SK-N-SH (cell line): ENCODE data around the gene CHSY3. TPM values are rescaled to one million over a fixed set of nuclear protein-coding genes. Genes with fewer than 3 reads are reported as not detected.

Source experiments
- CTCF ChIA-PET: fragments of 300-600, 350-600 bp; formaldehyde crosslinking; extraction: SDS; loops from one replicate; lab custom pipeline; 2021; lab: Yijun Ruan, JAX
- POLR2A ChIA-PET: fragments of 350-600 bp; sonication (Branson Sonifier 250); formaldehyde crosslinking; extraction: SDS; loops from one replicate; lab custom pipeline; 2020; ENCODE audit warnings: antibody characterized with exemption, inconsistent platforms; lab: Yijun Ruan, JAX
- DNase-seq: peaks from one replicate; pipeline ENCODE4 v3.0.0; 2012
- H2AFZ ChIP-seq: fragments of 200-600 bp; sonication (generic); 2 replicates; pipeline ENCODE4 v1.8.1; 2016; ENCODE audit warnings: antibody characterized with exemption, mild to moderate bottlenecking, low read depth
- H3F3A ChIP-seq: fragments of 200-600 bp; sonication (generic); replicated peaks from 2 replicates; pipeline ENCODE3; 2016; ENCODE audit warnings: antibody characterized with exemption, mild to moderate bottlenecking; ENCODE audit not compliant: insufficient read depth
- H3K27ac ChIP-seq, 2 experiments: fragments of 200-500 bp in 1 of 2; fragments of 200-600 bp in 1 of 2; sonication (Bioruptor generic) in 1 of 2; sonication (generic), shearing (Covaris generic) in 1 of 2; 2 replicates each; pipeline versions ENCODE4 v1.5.1 to v1.6.1; 2014 to 2016; ENCODE audit warnings: low read depth in 2 of 2, inconsistent platforms in 1 of 2, low read length in 1 of 2, mild to moderate bottlenecking in 1 of 2, mixed read lengths in 1 of 2
- H3K27me3 ChIP-seq: fragments of 200-600 bp; sonication (generic), shearing (Covaris generic); 2 replicates; pipeline ENCODE4 v1.6.1; 2016; ENCODE audit warnings: mixed run types; ENCODE audit not compliant: insufficient read depth
- H3K36me3 ChIP-seq, 2 experiments: fragments of 200-500 bp in 1 of 2; fragments of 200-600 bp in 1 of 2; sonication (Bioruptor generic) in 1 of 2; sonication (generic) in 1 of 2; replicated peaks in 1 of 2; 2 replicates each; pipeline versions ENCODE3 to v1.5.1; 2014 to 2016; ENCODE audit warnings: low read length in 1 of 2, mild to moderate bottlenecking in 1 of 2; ENCODE audit not compliant: insufficient read depth in 2 of 2, control insufficient read depth in 1 of 2
- H3K4me1 ChIP-seq, 2 experiments: fragments of 200-500 bp in 1 of 2; fragments of 200-600 bp in 1 of 2; sonication (Bioruptor generic) in 1 of 2; sonication (generic), shearing (Covaris generic) in 1 of 2; 2 replicates each; pipeline versions ENCODE4 v1.5.1 to v1.6.1; 2014 to 2016; ENCODE audit warnings: low read depth in 1 of 2, low read length in 1 of 2, mixed run types in 1 of 2; ENCODE audit not compliant: insufficient read depth in 2 of 2, control insufficient read depth in 1 of 2
- H3K4me2 ChIP-seq: fragments of 200-600 bp; sonication (generic), shearing (Covaris generic); 2 replicates; pipeline ENCODE4 v1.6.1; 2017; ENCODE audit warnings: mixed run types
- H3K4me3 ChIP-seq, 2 experiments: fragments of 200-500 bp in 1 of 2; fragments of 200-600 bp in 1 of 2; sonication (Bioruptor generic) in 1 of 2; sonication (generic), shearing (Covaris generic) in 1 of 2; 2 replicates each; pipeline versions ENCODE4 v1.5.1 to v1.8.1; 2014 to 2016; ENCODE audit warnings: low read depth in 2 of 2, inconsistent platforms in 1 of 2, low read length in 1 of 2, mild to moderate bottlenecking in 1 of 2, mixed read lengths in 1 of 2, moderate library complexity in 1 of 2
- H3K79me2 ChIP-seq: fragments of 200-600 bp; sonication (generic); 2 replicates; pipeline ENCODE4 v1.8.1; 2017; ENCODE audit warnings: mild to moderate bottlenecking; ENCODE audit not compliant: insufficient read depth
- H3K9ac ChIP-seq: fragments of 200-600 bp; sonication (generic); 2 replicates; pipeline ENCODE4 v1.6.1; 2017; ENCODE audit warnings: mixed run types
- H3K9me2 ChIP-seq: fragments of 200-600 bp; sonication (generic); 2 replicates; pipeline ENCODE4 v1.6.1; 2017; ENCODE audit warnings: mixed run types
- H3K9me3 ChIP-seq: fragments of 200-600 bp; sonication (generic); 2 replicates; pipeline ENCODE4 v1.6.1; 2017; ENCODE audit warnings: mixed run types, mild to moderate bottlenecking, moderate library complexity
- H4K20me1 ChIP-seq: fragments of 200-600 bp; sonication (generic); 2 replicates; pipeline ENCODE4 v1.6.1; 2017; ENCODE audit warnings: mild to moderate bottlenecking, mixed run types; ENCODE audit not compliant: insufficient read depth
- CHD2 ChIP-seq: fragments of 150-350 bp; IDR thresholded peaks from 2 replicates; pipeline ENCODE4 v1.6.1; 2018; ENCODE audit warnings: low read length; ENCODE audit not compliant: partially characterized antibody
- EZH2phosphoT487 ChIP-seq: fragments of 200-600 bp; sonication (generic); IDR thresholded peaks from 2 replicates; pipeline ENCODE4 v1.6.1; 2017; ENCODE audit warnings: low read depth, mixed run types, mild to moderate bottlenecking, antibody characterized with exemption, moderate library complexity, borderline replicate concordance
- FOSL2 ChIP-seq: IDR thresholded peaks from 2 replicates; pipeline ENCODE4 v1.4.0; 2012; ENCODE audit warnings: low read depth, mild to moderate bottlenecking, moderate library complexity, borderline replicate concordance
- GABPA ChIP-seq: IDR thresholded peaks from 2 replicates; pipeline ENCODE4 v1.4.0; 2012; ENCODE audit warnings: low read depth, mild to moderate bottlenecking
- GATA2 ChIP-seq: sonication (generic); formaldehyde crosslinking; IDR thresholded peaks from 2 replicates; pipeline ENCODE4 v1.5.0; 2020; ENCODE audit warnings: mild to moderate bottlenecking, missing genetic modification reagents
- JUND ChIP-seq: IDR thresholded peaks from 2 replicates; pipeline ENCODE4 v1.4.0; 2012
- MEF2A ChIP-seq: IDR thresholded peaks from 2 replicates; pipeline ENCODE4 v1.4.0; 2012; ENCODE audit warnings: low read depth, borderline replicate concordance
- NRF1 ChIP-seq: IDR thresholded peaks from 2 replicates; pipeline ENCODE4 v1.6.1; 2012; ENCODE audit warnings: low read depth, mild to moderate bottlenecking, low read length
- PBX3 ChIP-seq: IDR thresholded peaks from 2 replicates; pipeline ENCODE4; 2012
- POLR2AphosphoS5 ChIP-seq: IDR thresholded peaks from 2 replicates; pipeline ENCODE4 v1.6.1; 2012; ENCODE audit warnings: low read depth, low read length
- RCOR1 ChIP-seq: fragments of 150-350 bp; IDR thresholded peaks from 2 replicates; pipeline ENCODE4 v1.6.1; 2017; ENCODE audit warnings: antibody characterized with exemption, low read length
- REST ChIP-seq: IDR thresholded peaks from 2 replicates; pipeline ENCODE4 v1.6.1; 2012; ENCODE audit warnings: mild to moderate bottlenecking, low read depth, low read length, moderate library complexity
- RFX5 ChIP-seq: IDR thresholded peaks from 2 replicates; pipeline ENCODE4 v1.6.1; 2012; ENCODE audit warnings: mild to moderate bottlenecking, improper control_type of control experiment, low read length
- RXRA ChIP-seq: IDR thresholded peaks from 2 replicates; pipeline ENCODE4 v1.4.0; 2012; ENCODE audit warnings: low read depth, mild to moderate bottlenecking, borderline replicate concordance
- SIN3A ChIP-seq: IDR thresholded peaks from 2 replicates; pipeline ENCODE4 v1.6.1; 2012; ENCODE audit warnings: low read depth, mild to moderate bottlenecking, low read length, moderate library complexity, borderline replicate concordance
- SMC3 ChIP-seq: IDR thresholded peaks from 2 replicates; pipeline ENCODE4 v1.6.1; 2012; ENCODE audit warnings: low read depth, low read length, improper control_type of control experiment
- YY1 ChIP-seq: IDR thresholded peaks from 2 replicates; pipeline ENCODE4 v1.4.0; 2012; ENCODE audit warnings: low read depth, mild to moderate bottlenecking
- WGBS: methylation state at CpG from one replicate; pipeline ENCODE4 v1.1.6; 2017; ENCODE audit warnings: low lambda C conversion rate; 5-methylcytosine and 5-hydroxymethylcytosine counted together
- polyA plus RNA-seq, 3 experiments: library from polyadenylated mRNA; depleted of rRNA; stranded (reverse); fragments of >200 nt; gene quantifications; 2 replicates each; pipeline ENCODE4 v1.2.3, GENCODE V29; 2012
- TF ChIP-seq, protein P1 (sequence below): fragments of 150-350 bp; IDR thresholded peaks from 2 replicates; pipeline ENCODE4 v1.6.1; 2017; ENCODE audit warnings: antibody characterized with exemption, low read length, low read depth, borderline replicate concordance
- TF ChIP-seq, protein P2 (sequence below): IDR thresholded peaks from 2 replicates; pipeline ENCODE4 v1.4.0; 2012; ENCODE audit warnings: low read depth

The CHSY3 gene
- polyA plus RNA-seq, 1 of the 3 experiments (the other 2 are of a cell fraction): not detected

- H3F3A ChIP-seq: no peaks in the 10 kb centered on the region
These were observed 47.1 kb upstream of the CHSY3 start for GRCh38 chr5:129857116-129857515.

More at GRCh38 chr5:129857116-129857515, 47.1 kb upstream of the CHSY3 start:
- H4K20me1 ChIP-seq: no peaks in the 10 kb centered on the region
- H3K9ac ChIP-seq: no peak overlapping the region
- 0% methylated on average over 1 of the region's 1 CpG for WGBS
- H3K36me3 ChIP-seq: no peaks in the 10 kb centered on the region
- POLR2A ChIA-PET: no interaction called here
- H3K9me3 ChIP-seq: no peaks in the 10 kb centered on the region
- H2AFZ ChIP-seq: no peak overlapping the region
- H3K27me3 ChIP-seq: peaks cover 4% of the 10 kb centered on the region; the same call in 1 of the 2 replicates
- no peak for DNase-seq
- no peak overlapping the region for H3K27ac ChIP-seq
- H3K4me1 ChIP-seq: no peaks in the 10 kb centered on the region
- CTCF ChIA-PET: no interaction called here
- TF ChIP-seq GABPA (no peak), GATA2 (no peak), PBX3 (no peak), MEF2A (no peak), RXRA (no peak), SIN3A (no peak), EZH2phosphoT487 (no peak), RFX5 (no peak), JUND (no peak), YY1 (no peak), SMC3 (no peak), RCOR1 (no peak), CHD2 (no peak), NRF1 (no peak), REST (no peak), FOSL2 (no peak), POLR2AphosphoS5 (no peak)
- TF ChIP-seq, protein P1, sequence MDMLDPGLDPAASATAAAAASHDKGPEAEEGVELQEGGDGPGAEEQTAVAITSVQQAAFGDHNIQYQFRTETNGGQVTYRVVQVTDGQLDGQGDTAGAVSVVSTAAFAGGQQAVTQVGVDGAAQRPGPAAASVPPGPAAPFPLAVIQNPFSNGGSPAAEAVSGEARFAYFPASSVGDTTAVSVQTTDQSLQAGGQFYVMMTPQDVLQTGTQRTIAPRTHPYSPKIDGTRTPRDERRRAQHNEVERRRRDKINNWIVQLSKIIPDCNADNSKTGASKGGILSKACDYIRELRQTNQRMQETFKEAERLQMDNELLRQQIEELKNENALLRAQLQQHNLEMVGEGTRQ: no peak
- TF ChIP-seq, protein P2, sequence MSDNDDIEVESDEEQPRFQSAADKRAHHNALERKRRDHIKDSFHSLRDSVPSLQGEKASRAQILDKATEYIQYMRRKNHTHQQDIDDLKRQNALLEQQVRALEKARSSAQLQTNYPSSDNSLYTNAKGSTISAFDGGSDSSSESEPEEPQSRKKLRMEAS: no peak
- H3K79me2 ChIP-seq: no peaks in the 10 kb centered on the region
- H3K4me3 ChIP-seq: no peak overlapping the region
- no peaks in the 10 kb centered on the region for H3K9me2 ChIP-seq
- H3K4me2 ChIP-seq: no peak overlapping the region
